Pulmonary artery endothelial cell (primary cell): Measurements from ENCODE around the gene PARD3. TPM values are rescaled to one million over a fixed set of nuclear protein-coding genes. Genes with fewer than 3 reads are reported as not detected.
"Not testable (repeated sequence)": the region's sequence is repeated elsewhere in the genome, so short reads cannot be mapped to it uniquely, and the experiment has no call there.

Experiments
- DNase-seq: peaks from one replicate; pipeline ENCODE4 v3.0.0-alpha.2; 2011; ENCODE audit warnings: low read depth, low spot score
- total RNA-seq: library from RNA; depleted of rRNA; stranded (reverse); fragments of >200 nt; gene quantifications from 2 replicates; pipeline ENCODE4 v1.2.3, GENCODE V29; 2014

PARD3 gene
- total RNA-seq, 1 donor from 2014 or later, result 34.8 TPM

DNA sequence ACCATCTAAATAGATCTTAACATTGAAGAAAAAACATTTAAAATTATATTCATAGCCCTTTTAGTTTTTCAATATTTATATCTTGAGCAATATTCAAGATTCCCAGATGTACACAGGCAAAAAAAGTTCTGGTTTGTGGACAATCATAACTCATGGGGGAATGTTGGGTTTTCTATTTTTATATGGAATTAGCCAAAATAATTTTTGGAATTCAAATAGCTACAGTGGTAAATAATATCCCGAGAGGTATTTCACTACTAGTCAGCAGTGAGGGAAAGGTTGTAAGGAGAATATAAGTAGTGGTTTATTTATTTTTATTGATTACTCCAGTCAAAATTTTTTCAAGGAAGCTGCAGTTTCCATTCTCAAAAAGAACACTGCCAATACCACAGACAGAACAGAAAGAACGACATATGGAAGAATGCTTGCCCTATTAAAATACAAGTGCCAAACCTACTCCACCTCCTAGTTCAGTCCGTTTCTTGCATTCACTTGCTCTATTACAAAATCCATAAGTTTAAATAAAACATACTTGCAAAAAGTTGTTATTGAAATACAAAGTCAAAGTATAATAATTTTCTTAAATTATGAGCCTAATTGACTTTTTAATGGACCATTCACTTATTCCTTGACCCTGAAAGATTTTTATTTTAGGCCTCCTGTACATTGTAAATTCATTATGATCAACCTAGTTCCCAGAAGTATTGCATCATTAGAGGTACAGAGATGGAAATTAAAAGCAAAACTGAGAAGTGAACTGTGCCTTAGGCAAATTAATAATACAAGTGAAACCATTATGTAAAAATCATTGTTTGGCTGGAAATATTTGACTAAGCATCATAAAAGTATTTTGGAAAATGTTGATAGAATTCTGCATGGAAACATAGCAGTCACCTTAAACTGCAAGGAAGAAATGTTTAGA lies 533.2 kb downstream of the PARD3 start:
- DNase-seq, result no peak

DNA sequence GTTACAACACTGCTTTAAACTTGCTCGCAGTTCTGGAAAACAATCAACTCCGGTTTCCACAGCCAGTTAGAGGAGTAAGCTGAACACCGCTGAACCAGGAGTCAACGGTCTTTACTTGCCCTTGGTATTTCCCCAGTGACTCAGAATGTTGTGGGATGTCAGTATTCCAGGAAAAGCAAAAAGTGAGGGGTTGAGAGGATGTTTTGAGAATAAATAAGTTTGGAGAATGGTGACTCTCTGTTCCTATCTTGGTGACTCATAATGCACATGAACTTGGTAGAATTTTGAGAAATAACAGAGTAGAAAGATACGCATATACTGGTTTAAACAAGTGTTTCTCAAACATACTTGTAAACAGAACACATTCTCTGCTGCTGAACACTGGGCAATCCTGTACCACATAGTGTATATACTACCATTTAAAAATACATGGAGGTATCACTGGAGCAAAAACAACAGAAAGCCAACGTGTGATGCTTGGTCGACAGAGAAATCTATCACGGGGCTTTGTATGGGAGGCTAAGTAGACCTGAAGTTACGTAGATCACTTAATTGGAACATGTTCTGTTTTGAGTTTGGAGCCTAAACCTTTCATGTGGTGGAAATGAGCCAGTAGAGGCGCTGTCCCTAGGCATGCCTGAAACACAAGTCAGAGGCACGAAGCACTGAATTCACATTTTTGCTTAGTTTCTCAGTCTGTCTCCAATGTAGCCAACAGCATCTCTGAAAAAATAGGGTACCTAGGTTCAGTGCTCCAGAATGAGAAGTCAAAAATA lies 534.3 kb downstream of the PARD3 start:
- peak; percentile 76 for DNase-seq

DNA sequence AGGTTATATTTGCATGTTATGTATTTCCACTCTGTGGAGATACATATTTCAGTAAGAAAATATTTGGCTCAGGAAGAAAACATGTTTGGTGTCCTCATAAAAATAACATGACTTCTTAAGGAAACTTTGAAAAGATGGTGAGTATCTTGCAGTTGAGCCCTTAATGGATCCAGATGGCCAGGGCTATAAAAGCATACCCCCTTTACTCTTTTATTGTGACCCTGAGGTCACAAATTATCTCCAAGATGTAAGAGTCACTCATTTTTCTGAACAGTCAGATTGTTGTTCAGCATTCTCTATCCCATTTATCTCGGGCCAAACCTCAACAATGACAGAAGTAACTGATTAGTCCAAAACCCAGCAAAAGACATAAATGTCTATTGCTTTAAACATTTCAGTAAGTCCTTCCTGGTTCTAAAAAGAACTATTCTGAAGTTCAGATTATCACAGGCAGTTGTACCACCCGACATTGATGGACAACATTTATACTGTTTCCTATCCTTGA lies 539.4 kb downstream of the PARD3 start:
- no peak for DNase-seq

DNA sequence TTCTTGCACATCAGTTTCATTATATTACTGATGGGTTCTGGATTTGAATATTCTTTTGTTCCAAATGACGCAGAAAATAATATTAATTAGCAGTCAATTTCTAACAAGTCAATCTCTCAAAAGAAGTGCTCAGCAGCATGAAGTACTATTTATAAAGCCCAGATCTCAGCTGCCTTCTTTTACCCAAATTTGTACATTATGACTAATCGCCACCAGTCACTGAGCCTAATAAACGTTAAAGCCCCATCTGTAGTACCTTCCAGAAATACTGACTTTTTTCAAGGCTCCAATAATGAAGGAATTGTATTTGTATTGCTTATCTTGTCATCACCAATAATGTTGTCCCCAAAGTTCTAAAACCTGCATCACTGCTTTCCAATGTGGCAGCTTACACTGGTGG lies 540.2 kb downstream of the PARD3 start:
- DNase-seq, result no peak

- DNase-seq, result no peak
These were observed 541.8 kb downstream of the PARD3 start for GRCh38 chr10:34273340-34273739.

- DNase-seq, result no peak
These were observed 542.8 kb downstream of the PARD3 start for GRCh38 chr10:34272316-34272715.

DNA sequence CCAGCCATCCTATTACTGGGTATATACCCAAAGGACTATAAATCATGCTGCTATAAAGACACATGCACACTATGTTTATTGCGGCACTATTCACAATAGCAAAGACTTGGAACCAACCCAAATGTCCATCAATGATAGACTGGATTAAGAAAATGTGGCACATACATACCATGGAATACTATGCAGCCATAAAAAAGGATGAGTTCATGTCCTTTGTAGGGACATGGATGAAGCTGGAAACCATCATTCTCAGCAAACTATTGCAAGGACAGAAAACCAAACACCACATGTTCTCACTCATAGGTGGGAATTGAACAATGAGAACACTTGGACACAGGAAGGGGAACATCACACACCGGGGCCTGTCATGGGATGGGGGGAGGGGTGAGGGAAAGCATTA lies 546.7 kb downstream of the PARD3 start:
- DNase-seq, result not testable (repeated sequence)

- DNase-seq, result no peak
These were observed 552.1 kb downstream of the PARD3 start for GRCh38 chr10:34262985-34263384.

DNA sequence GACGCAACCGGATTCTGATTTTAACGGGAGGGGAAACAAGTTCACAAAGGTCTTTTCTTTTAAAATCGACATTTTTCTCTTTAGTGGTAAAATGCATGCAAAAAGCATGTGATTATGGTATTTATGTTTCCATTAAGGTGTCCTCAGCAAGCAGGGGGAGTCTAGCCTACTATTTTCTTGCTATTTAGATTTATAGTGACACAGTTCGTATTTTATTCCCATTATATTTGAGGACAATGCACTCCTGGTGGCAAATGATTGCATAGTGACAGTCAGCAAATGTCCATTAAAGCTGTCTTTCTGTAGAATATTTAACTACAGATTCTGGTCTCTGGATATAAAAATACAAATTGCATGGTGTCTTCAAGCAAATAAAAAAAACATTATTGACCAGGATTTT lies 554.2 kb downstream of the PARD3 start:
- DNase-seq, result no peak

DNA sequence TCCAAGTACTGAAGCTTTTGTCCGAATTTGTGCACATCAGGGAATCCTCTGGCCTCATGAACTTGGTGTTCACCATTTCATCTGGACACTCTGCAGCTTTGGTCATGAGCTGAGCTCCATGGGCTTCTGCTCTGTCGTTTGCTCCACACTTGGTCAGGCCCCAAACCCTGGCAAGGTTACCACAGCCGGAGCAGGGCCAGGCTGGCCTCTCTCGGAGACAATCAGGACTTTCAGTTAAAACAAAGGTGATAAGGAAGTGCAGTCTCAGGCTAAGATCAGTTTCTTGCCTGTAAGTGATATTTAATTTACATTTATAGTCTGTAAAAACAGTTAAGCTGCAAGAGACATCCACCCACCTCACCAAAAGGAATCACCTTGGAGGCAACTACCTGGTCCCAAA lies 558.9 kb downstream of the PARD3 start:
- no peak for DNase-seq

GRCh38 chr10:34255035-34255434 lies 560.1 kb downstream of the PARD3 start:
- DNase-seq, result no peak

DNA sequence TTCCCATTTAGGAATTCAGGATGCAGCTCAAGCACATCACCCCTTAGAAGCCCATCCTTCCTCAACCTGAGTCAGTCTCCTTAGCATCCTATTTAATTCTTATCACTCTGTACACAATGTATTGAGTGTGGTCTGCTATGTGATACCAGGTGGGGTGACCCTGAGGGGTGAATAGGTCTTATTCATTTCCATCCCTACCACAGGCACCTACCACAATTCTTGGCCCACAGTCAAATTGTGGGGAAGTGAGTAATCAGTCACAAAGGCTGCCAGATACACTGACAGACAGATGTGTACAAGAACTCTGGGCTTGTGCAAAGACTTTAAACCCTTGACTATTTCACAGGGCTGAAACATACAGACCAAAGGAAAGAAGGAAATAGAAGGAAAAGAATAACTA lies 560.5 kb downstream of the PARD3 start:
- peak; percentile 47 for DNase-seq

- no peak for DNase-seq
These were observed 563.0 kb downstream of the PARD3 start for GRCh38 chr10:34252111-34252510.

- DNase-seq, result no peak
These were observed 563.9 kb downstream of the PARD3 start for GRCh38 chr10:34251177-34251576.

- DNase-seq, result no peak
These were observed 564.4 kb downstream of the PARD3 start for GRCh38 chr10:34250722-34251121.

- no peak for DNase-seq
These were observed 565.5 kb downstream of the PARD3 start for GRCh38 chr10:34249634-34250033.

- no peak for DNase-seq
These were observed 567.5 kb downstream of the PARD3 start for GRCh38 chr10:34247560-34247959.

DNA sequence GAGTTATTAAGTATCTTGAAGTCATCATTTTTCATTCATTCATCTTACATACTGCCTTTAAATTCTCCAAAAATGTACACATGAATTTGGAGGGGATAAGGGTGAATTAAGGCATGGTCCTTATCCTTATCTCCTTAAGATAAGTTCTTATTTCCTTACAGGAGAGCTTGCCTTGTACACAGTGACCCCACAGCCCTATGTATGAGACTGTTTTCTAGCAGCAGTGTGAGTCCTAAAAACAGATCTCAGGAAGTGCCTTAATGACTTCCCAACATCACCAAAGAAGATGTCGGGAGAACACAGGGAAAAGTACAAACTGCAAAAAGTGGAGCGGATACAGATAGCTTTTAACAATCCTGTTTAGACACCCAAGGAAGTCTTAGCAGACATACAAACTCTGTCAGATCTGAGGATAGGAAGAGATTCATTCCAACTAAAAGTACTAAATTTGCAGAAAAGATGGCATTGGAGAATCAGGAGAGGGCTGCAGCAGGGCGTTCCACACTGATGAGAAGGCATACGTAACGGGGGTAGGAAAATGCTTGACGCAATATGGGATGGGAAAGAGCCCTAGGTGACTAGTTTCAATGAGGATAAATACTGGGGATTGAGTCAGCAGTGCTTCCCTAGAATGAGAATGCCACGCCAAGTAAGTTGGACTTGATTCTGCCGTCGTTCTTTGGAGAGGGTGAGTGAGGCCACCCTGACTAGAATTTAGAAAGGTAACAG lies 570.2 kb downstream of the PARD3 start:
- DNase-seq, result no peak

- DNase-seq, result no peak
These were observed 573.7 kb downstream of the PARD3 start for GRCh38 chr10:34241226-34242000.

- no peak for DNase-seq
These were observed 575.1 kb downstream of the PARD3 start for GRCh38 chr10:34240039-34240438.

DNA sequence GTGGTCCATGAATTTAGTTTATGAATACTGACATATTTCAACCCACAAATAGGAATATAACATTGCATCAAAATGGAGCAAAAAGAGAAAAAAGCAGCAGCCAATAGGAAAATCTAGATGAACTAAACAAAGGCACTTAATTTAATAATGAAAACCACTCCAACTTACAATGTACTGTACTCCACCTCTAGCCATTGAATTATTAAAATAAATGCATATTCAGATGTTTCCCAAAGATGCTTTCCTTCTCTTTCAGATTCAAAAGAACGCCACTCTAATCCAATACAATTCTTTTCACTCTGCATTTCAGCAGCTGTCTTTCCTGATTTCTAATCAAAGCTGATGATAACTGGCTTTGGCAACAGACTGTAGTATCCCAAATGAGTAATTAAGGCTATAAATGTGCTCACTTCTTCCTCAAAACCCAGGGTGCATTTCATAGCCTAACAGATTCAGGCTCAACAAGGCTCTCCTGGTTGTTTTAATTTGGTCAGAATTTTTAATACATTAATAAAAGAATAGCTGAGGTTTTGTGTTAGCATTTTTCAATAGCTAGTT lies 577.1 kb downstream of the PARD3 start:
- DNase-seq, result no peak
